Sigmoid colon (tissue), 4 donors: Measurements from ENCODE around the gene LCE3D.

Source experiments
- EP300 ChIP-seq, 4 donors: sonication (generic); formaldehyde crosslinking; IDR thresholded peaks; one replicate each; pipeline ENCODE4 v1.6.1; 2017; ENCODE audit warnings: antibody characterized with exemption in 4 of 4
- POLR2A ChIP-seq, 2 donors: fragments of 450-650 bp; IDR thresholded peaks; one replicate each; pipeline ENCODE4 v1.6.1; 2016; ENCODE audit warnings: antibody characterized with exemption in 2 of 2, mild to moderate bottlenecking in 2 of 2, moderate library complexity in 2 of 2
- POLR2AphosphoS5 ChIP-seq, 4 donors: sonication (generic); formaldehyde crosslinking; IDR thresholded peaks; one replicate each; pipeline ENCODE4 v1.6.1; 2017; ENCODE audit warnings: antibody characterized with exemption in 4 of 4
- TF ChIP-seq, protein P1 (sequence below), 4 experiments: fragments of 450-650 bp in 3 of 4; fragments of 200-600 bp in 1 of 4; IDR thresholded peaks; one replicate each; pipeline ENCODE4 v1.5.1; 2016 to 2019; ENCODE audit warnings: antibody characterized with exemption in 4 of 4, mild to moderate bottlenecking in 3 of 4, moderate library complexity in 2 of 4

DNA sequence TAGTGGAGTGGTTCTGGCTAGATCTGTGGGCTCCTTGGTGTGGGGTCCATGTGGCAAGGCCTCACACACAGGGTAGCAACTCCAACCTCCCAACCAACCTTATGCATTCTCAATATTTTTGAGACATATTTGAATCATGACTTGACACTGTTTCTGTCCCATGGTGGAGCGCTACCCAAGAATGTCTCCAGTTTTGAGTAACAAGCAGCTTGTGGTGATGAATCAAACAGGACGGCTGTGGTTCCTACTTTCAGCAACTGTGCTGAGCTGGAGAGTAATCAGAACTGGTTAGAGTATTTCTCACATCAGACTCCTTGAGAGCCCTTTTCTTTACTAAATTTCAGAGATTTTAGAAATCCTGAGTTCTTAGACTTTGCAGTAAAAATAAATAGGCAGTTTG is 3.1 kb downstream of the LCE3D start:
- TF ChIP-seq POLR2AphosphoS5 (IDR thresholded peaks at IDR 0.05) (no peak), POLR2A (IDR thresholded peaks at IDR 0.05) (no peak), EP300 (IDR thresholded peaks at IDR 0.05) (no peak)
- TF ChIP-seq, protein P1, sequence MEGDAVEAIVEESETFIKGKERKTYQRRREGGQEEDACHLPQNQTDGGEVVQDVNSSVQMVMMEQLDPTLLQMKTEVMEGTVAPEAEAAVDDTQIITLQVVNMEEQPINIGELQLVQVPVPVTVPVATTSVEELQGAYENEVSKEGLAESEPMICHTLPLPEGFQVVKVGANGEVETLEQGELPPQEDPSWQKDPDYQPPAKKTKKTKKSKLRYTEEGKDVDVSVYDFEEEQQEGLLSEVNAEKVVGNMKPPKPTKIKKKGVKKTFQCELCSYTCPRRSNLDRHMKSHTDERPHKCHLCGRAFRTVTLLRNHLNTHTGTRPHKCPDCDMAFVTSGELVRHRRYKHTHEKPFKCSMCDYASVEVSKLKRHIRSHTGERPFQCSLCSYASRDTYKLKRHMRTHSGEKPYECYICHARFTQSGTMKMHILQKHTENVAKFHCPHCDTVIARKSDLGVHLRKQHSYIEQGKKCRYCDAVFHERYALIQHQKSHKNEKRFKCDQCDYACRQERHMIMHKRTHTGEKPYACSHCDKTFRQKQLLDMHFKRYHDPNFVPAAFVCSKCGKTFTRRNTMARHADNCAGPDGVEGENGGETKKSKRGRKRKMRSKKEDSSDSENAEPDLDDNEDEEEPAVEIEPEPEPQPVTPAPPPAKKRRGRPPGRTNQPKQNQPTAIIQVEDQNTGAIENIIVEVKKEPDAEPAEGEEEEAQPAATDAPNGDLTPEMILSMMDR (IDR thresholded peaks at IDR 0.05), result no peak
